HFF-Myc (cell line): ENCODE results near the gene KIF26A.

Experiments used
- DNase-seq: peaks from one replicate; pipeline ENCODE4 v3.0.0-alpha.2; 2011; ENCODE audit warnings: low read depth; ENCODE audit errors: extremely low read depth
- H3K4me3 ChIP-seq: replicated peaks from 2 replicates; pipeline ENCODE4 v1.5.1; 2011; ENCODE audit warnings: low read depth, mild to moderate bottlenecking, control low read depth, low read length
- TF ChIP-seq, protein P1 (sequence below): IDR thresholded peaks from 2 replicates; pipeline ENCODE4 v1.5.1; 2012; ENCODE audit warnings: mild to moderate bottlenecking, low read depth, low read length, control low read depth; ENCODE audit errors: missing control alignments

KIF26A gene

DNA sequence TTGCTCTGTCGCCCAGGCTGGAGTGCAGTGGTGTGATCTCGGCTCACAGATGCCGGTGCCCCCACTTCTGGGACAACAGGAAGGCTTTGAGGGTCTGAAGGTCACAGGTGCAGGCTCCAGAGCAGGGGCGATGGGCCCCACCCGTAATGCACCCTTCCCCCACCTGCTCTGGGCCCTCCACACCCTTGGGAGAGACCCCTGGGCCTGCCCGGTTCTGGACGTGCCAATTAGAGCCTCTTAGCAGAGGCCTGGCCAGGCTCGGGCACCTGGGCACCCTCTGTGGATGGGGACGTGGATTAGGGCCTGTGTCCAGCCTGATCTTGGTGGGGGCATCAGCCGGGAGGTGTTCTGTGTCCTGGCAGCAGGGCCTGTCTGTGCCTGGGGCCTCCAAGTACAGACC, 62.2 kb downstream of the KIF26A start:
- no peak overlapping the region for H3K4me3 ChIP-seq
- no peak for DNase-seq
- TF ChIP-seq, protein P1, sequence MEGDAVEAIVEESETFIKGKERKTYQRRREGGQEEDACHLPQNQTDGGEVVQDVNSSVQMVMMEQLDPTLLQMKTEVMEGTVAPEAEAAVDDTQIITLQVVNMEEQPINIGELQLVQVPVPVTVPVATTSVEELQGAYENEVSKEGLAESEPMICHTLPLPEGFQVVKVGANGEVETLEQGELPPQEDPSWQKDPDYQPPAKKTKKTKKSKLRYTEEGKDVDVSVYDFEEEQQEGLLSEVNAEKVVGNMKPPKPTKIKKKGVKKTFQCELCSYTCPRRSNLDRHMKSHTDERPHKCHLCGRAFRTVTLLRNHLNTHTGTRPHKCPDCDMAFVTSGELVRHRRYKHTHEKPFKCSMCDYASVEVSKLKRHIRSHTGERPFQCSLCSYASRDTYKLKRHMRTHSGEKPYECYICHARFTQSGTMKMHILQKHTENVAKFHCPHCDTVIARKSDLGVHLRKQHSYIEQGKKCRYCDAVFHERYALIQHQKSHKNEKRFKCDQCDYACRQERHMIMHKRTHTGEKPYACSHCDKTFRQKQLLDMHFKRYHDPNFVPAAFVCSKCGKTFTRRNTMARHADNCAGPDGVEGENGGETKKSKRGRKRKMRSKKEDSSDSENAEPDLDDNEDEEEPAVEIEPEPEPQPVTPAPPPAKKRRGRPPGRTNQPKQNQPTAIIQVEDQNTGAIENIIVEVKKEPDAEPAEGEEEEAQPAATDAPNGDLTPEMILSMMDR = no peak

DNA sequence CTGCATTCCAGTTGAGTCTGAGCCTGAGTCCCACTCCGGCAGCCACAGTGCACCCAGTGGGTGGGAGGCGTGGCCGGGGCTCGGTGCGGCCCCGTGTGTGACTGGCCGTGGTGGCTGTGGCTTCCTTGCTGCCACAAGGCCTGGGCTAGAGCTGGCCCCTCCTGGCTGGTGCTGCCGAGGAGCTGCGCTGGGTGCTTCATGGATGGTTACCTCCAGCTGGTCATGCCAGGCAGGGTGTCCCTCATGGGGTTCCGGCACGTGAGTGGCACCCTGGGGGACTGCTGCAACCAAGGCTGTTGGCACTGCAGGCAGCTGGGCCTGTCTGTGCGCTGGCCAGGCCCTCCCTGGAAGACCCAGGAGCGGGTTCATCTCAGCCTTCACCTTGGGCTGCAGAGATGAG, 62.7 kb downstream of the KIF26A start:
- H3K4me3 ChIP-seq = no peak overlapping the region
- TF ChIP-seq, protein P1 = no peak
- no peak for DNase-seq

DNA sequence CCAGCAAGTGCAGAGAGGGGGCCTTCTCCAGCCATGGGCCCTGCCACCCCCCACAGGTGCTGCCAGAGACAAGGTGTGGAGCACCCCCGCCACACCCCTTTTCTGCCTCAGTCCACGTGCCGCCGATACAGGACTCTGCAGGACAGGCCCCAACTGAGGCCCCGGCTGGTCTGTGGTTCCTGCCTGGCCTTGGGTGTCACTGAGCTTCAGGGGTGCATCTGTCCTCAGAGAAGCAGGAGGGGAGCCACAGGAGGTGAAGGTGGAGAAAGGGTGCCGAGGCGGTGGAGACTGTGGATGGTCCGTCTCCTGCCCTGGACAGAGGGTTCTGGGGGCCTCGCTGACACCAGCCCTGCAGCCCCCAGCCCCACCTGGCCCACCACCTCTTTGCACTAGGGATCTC, 63.1 kb downstream of the KIF26A start:
- DNase-seq = no peak
- H3K4me3 ChIP-seq = no peak overlapping the region
- TF ChIP-seq, protein P1 = no peak

DNA sequence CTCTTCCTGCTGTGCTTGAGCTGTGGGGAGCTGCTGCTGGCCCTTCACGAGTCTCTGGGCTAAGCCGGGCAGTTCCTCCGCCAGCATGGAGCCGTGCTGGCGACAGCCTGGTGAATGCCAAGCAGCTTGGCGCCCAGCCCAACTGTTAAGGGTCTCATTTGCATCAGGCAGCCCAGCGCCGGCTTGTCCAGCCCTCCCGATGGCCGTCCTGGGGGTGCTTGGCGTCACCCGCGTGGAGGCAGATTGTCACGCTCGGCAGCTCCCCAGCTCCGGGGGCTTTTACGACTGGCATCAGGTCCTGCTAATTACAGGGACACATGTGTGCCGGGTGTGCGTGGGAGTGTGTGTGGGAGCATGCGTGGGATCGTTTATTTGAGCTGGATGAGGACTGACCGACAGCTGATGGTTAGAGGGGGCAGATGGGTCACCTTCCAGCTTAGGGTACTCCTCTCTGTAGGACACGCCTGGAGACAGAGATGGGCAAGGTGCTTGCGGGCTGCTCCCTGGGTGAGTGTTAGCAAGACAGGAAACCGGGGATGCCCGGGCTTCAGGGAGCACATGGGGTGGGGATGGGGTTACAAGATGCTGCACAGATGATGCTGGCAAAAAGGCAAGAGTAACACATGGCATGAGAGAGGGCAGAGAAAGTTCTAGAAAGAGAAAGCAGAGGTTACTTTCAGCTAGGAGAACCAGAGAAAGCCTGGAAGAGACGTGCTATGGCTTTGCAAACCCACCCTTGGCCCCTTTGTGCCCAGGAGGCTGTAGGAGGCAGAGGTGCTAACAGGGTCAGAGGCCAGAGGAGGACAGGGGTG, 64.1 kb downstream of the KIF26A start:
- no peak overlapping the region for H3K4me3 ChIP-seq
- no peak for DNase-seq
- TF ChIP-seq, protein P1 = no peak

DNA sequence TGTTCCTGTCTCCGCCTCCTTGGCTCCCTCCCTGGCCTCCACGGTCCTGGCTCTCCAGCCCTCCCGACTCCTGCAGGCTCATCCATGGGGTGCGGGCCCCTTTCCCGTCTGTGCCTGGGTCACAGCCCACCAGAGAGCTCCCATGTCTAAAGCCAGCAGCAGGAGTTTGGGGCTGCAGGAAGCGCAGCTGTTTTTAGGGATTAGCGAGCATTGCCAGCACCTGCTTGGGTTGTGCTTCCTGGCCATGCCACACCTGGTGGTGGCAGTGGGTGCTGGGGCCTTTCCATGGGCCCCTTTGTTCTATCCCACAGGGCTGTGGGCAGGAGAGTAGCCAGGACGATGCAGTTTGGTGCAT, 64.7 kb downstream of the KIF26A start:
- TF ChIP-seq, protein P1 = no peak
- no peak overlapping the region for H3K4me3 ChIP-seq
- no peak for DNase-seq

DNA sequence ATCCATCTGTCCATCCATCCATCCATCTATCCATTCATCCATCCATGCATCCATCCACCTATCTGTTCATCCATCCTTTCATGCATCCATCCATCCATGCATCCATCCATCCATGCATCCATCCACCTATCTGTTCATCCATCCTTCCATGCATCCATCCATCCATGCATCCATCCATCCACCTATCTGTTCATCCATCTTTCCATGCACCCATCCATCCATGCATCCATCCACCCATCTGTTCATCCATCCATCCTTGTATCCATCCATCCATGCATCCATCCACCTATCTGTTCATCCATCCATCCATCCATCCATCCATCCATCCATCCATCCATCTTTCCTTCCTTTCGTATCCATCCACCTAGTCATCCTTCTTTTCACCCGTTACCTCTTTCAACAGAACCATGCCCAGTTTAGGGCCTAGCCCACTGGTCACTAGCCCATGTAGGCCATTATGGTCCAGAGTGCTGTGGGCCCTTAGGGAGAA, 66.3 kb downstream of the KIF26A start:
- no peak overlapping the region for H3K4me3 ChIP-seq
- DNase-seq = no peak
- TF ChIP-seq, protein P1 = no peak

DNA sequence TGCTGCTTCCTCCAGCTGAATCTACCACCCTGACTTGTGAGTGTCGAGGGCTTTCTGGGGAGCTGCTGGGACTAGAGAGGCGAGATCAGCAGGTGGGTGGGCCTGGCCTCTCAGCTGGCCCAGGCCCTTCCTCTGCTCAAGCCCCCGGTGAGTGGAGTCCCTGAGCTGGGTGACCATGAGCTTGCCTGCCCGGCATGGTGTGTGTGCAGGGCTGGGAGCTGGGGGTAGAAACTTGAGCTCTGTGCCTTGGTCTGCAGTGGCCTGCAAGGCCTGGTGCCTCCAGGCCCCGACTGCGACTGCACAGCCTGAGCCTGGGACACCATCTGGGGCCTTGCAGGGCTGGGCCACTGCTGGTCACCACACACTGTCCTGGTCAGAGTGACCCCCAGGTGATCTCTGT, 67.4 kb downstream of the KIF26A start:
- DNase-seq = no peak
- H3K4me3 ChIP-seq = no peak overlapping the region
- TF ChIP-seq, protein P1 = no peak
